ENCODE results near the gene CROCC.

The CROCC gene

DNA sequence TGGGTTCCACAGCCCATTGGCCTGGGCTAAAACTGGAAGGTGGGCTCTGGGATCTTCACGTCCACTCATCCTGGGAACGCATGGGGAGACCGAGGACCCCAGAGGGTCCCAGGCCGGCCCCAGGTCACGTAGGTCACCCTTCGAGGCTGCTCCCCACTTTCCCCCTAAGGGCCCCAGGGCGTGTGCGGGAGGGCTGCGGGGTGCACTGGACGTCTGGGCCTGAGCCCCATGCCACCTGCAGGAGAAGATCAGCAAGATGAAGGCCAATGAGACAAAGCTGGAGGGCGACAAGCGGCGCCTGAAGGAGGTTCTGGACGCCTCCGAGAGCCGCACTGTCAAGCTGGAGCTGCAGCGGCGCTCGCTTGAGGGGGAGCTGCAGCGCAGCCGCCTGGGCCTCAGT is 46.2 kb downstream of the CROCC start:
- DNase-seq (ENCODE audit: insufficient read length, low spot score) (no peak), FAIRE-seq (no peak)
- no peak for TF ChIP-seq PAX5 (IDR thresholded peaks at IDR 0.05; ENCODE audit: insufficient read depth, low read length, severe bottlenecking)
- TF ChIP-seq POLR2A (IDR thresholded peaks at IDR 0.05; ENCODE audit: low read depth, low read length): no peak
- TF ChIP-seq TAF1 (IDR thresholded peaks at IDR 0.05; ENCODE audit: low read depth, low read length): no peak
- TF ChIP-seq POLR2AphosphoS5 (IDR thresholded peaks at IDR 0.05; ENCODE audit: low read depth, low read length): no peak
- TF ChIP-seq POU2F2 (IDR thresholded peaks at IDR 0.05; ENCODE audit: low read depth, low read length): no peak
- TF ChIP-seq SPI1 (IDR thresholded peaks at IDR 0.05; ENCODE audit: low read depth, low read length): no peak

DNA sequence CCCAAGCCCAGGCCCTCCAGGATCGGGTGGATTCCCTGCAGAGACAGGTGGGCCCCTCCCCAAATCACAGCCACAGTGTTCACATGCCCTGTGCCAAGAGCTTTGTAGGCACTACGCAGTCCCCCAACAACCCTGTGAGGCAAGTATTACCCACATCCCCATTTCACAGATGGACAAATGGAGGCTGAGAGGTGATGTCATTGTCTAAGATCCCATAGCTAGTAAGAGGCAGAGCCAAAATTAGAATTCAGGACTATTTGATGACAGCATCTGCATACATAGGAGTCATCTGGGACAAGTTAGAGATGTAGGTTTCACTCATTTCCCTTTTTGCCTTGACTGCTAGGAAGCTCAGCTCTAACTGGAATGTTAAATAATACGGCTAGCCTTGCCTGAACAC is 46.6 kb downstream of the CROCC start:
- no peak for FAIRE-seq
- TF ChIP-seq PAX5 (IDR thresholded peaks at IDR 0.05; ENCODE audit: insufficient read depth, low read length, severe bottlenecking): no peak
- DNase-seq (ENCODE audit: insufficient read length, low spot score): no peak

DNA sequence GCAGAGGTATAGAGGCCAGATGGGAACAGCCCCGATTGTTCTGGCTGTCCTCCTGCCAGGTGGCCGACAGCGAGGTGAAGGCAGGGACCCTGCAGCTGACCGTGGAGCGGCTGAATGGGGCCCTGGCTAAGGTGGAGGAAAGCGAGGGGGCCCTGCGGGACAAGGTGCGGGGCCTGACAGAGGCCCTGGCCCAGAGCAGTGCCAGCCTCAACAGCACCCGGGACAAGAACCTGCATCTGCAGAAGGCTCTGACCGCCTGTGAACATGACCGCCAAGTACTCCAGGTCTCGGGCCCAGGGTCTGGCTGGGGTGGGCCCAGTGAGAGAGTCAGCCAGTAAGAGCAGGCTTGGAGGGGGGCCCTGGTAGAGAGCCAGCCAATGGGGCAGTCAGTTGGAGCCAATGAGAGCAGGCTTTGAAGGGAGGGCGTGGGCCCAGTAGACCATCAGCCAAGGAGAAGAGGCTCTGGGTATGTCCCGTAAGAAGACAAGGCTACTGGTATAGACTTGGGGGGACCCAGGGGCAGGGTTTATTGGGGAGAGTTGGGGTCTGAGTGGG is 47.4 kb downstream of the CROCC start:
- no peak for TF ChIP-seq POU2F2 (IDR thresholded peaks at IDR 0.05; ENCODE audit: low read depth, low read length)
- TF ChIP-seq SPI1 (IDR thresholded peaks at IDR 0.05; ENCODE audit: low read depth, low read length): no peak
- no peak for DNase-seq (ENCODE audit: insufficient read length, low spot score)
- FAIRE-seq: no peak

DNA sequence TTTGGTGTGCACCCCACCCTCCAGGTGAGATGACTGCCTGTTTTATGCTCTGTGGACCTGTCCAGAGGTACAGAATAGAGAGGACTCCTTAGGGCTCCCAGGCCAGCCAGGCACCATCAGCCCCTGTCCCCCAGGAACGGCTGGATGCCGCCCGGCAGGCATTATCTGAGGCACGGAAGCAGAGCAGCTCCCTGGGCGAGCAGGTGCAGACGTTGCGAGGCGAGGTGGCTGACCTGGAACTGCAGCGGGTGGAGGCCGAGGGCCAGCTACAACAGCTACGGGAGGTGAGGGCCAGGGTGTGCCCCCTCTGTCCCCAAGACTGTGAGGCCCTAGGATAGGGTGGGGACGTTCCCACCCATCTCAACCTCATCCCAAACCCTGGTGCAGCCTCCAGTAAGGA is 47.9 kb downstream of the CROCC start:
- FAIRE-seq (no peak), DNase-seq (ENCODE audit: insufficient read length, low spot score) (no peak)
- no peak for TF ChIP-seq SPI1 (IDR thresholded peaks at IDR 0.05; ENCODE audit: low read depth, low read length)
- TF ChIP-seq POLR2A (IDR thresholded peaks at IDR 0.05; ENCODE audit: low read depth, low read length): no peak
- no peak for TF ChIP-seq PAX5 (IDR thresholded peaks at IDR 0.05; ENCODE audit: insufficient read depth, low read length, severe bottlenecking)
- no peak for TF ChIP-seq TAF1 (IDR thresholded peaks at IDR 0.05; ENCODE audit: low read depth, low read length)
- no peak for TF ChIP-seq POLR2AphosphoS5 (IDR thresholded peaks at IDR 0.05; ENCODE audit: low read depth, low read length)
- TF ChIP-seq POU2F2 (IDR thresholded peaks at IDR 0.05; ENCODE audit: low read depth, low read length): no peak

DNA sequence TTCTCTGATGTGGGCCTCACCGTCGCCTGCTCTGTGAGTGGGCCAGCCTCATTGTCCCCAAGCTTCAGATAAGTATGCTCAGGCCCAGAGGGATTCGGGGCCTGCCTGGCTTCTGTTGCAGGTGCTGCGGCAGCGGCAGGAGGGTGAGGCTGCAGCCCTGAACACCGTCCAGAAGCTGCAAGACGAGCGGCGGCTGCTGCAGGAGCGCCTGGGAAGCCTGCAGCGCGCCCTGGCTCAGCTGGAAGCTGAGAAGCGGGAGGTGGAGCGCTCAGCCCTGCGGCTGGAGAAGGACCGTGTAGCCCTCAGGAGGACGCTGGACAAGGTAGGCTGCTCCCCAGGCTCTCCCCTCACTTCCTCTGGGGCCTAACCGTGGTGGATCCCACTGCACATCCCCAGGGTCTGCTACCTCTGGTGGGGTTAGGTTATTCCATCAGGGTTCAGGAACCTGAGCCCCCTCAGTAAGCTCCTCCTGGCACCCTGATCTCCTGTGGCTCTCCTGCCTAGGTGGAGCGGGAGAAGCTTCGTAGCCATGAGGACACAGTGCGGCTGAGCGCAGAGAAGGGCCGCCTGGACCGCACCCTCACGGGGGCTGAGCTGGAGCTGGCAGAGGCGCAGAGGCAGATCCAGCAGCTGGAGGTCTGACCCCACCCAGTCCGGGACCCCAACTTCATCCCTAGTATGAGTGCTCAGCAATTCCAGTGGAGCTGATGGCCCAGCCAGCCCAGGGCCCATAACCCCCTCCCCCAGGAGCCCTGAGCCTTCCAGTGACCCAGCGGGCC is 48.6 kb downstream of the CROCC start:
- TF ChIP-seq POLR2AphosphoS5 (IDR thresholded peaks at IDR 0.05; ENCODE audit: low read depth, low read length) (no peak), POU2F2 (IDR thresholded peaks at IDR 0.05; ENCODE audit: low read depth, low read length) (no peak), SPI1 (IDR thresholded peaks at IDR 0.05; ENCODE audit: low read depth, low read length) (no peak)
- DNase-seq (ENCODE audit: insufficient read length, low spot score): no peak
- no peak for FAIRE-seq

DNA sequence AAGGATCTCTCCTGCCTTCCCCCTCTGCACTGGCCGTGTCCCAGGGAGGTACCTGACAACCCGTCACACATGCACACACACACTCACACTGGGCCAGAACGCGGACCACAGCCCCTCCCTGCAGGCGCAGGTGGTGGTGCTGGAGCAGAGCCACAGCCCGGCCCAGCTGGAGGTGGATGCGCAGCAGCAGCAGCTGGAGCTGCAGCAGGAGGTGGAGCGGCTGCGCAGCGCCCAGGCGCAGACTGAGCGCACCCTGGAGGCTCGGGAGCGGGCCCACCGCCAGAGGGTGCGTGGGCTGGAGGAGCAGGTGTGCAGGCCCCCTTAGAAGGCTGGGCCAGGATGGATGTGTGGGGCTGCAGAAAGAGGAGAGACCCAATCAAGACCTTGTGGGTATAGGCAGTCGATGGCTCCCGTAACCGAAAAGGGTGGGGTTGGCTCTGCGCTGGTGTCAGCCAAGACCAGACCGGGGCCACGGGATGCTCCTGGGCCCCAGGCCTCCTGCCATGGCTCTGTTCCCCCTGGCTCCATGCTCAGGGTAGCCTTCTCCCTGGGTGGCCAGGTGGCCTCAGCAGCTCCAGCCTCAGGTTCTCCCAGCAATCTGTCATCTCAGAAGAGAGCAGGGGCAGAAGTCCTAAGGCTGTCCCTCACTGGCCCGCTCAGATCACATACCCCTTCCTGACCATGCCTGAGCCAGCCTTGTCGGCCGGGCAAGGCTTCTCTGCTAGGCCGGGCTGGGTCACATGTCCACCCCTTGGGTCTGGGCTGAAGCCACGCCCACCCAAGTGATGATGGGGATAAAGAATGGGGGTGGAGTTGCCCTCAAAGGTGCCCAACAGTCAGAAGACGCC is 49.8 kb downstream of the CROCC start:
- DNase-seq (ENCODE audit: insufficient read length, low spot score): no peak
- no peak for TF ChIP-seq SPI1 (IDR thresholded peaks at IDR 0.05; ENCODE audit: low read depth, low read length)
- TF ChIP-seq POLR2AphosphoS5 (IDR thresholded peaks at IDR 0.05; ENCODE audit: low read depth, low read length): no peak
- TF ChIP-seq POU2F2 (IDR thresholded peaks at IDR 0.05; ENCODE audit: low read depth, low read length): no peak
- TF ChIP-seq TAF1 (IDR thresholded peaks at IDR 0.05; ENCODE audit: low read depth, low read length): no peak
- TF ChIP-seq PAX5 (IDR thresholded peaks at IDR 0.05; ENCODE audit: insufficient read depth, low read length, severe bottlenecking): no peak
- no peak for TF ChIP-seq POLR2A (IDR thresholded peaks at IDR 0.05; ENCODE audit: low read depth, low read length)
- FAIRE-seq: no peak

DNA sequence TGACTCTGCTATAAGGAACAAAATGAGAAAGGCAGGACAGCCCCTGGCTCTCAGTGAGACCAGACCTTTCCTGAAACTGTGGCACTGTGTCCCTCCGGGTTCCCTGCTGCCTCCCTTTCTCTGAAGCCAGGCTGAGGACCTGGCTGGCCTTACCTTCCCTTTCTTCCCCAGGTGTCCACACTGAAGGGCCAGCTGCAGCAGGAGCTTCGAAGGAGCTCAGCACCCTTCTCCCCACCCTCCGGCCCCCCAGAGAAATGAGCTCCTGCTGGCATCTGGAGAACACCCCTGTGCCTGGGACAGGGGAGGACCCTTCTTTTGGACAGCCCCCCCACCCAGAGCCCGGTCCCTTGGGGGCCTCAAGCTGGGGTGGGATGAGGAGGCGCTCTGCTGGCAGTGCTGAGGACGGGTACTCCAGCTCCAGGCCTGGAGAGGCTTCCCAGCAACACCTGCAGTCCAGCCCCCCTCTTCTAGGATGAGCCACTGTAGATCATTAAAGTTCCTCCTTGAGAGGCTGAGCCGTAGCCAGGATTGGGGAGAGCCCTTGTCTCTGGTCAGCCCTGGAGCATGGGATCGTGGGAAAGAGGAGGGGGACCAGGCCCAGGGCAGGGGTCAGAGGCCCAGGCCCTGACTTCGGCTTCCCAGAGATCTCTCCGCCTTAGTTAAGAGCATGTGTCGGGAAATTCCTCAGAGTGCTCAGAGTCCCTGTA is 50.6 kb downstream of the CROCC start:
- DNase-seq (ENCODE audit: insufficient read length, low spot score) (no peak), FAIRE-seq (no peak)
- TF ChIP-seq PAX5 (IDR thresholded peaks at IDR 0.05; ENCODE audit: insufficient read depth, low read length, severe bottlenecking) (no peak), POLR2AphosphoS5 (IDR thresholded peaks at IDR 0.05; ENCODE audit: low read depth, low read length) (no peak), POU2F2 (IDR thresholded peaks at IDR 0.05; ENCODE audit: low read depth, low read length) (no peak), TAF1 (IDR thresholded peaks at IDR 0.05; ENCODE audit: low read depth, low read length) (no peak), POLR2A (IDR thresholded peaks at IDR 0.05; ENCODE audit: low read depth, low read length) (no peak), SPI1 (IDR thresholded peaks at IDR 0.05; ENCODE audit: low read depth, low read length) (no peak)

DNA sequence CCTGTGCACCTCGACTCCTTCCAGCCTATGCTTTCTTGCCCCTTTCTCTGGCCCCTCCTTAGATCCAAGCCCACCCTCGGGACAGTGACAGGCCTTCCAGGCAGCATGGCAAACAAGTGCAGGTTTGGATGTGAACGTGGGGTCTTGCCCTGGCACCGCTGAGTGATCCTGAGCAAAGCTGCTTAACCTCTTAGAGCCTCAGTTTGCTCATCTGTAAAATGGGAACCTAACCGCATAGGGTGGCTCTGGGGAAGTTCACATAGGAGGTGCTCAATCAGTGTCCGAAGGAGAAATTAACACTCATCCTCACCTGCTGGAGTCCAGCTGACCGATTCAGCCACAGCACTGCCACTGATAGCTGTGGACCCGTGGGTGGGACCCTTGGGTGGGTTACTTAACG is 51.5 kb downstream of the CROCC start:
- FAIRE-seq: no peak

DNA sequence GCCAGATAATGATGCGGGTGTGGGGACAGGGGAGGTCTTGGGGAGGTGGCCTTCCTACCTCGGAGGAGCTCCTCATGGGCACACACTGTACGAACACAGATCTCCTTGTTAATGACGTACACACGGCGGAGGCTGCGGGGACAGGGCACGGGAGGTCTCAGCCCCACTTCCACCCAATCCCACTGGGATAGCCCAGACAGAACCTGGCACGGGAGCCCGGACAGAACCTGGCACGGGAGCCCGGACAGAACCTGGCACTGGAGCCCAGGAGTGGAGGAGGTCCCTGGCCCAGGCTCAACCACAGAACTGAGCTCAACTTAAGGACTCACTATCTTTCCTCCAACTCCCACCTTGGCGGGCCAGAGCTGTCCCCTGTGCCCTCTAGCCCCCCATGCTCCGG is 53.5 kb downstream of the CROCC start:
- DNase-seq (ENCODE audit: insufficient read length, low spot score): no peak
- TF ChIP-seq POLR2AphosphoS5 (IDR thresholded peaks at IDR 0.05; ENCODE audit: low read depth, low read length): no peak
- TF ChIP-seq PAX5 (IDR thresholded peaks at IDR 0.05; ENCODE audit: insufficient read depth, low read length, severe bottlenecking): no peak
- TF ChIP-seq TAF1 (IDR thresholded peaks at IDR 0.05; ENCODE audit: low read depth, low read length): no peak
- no peak for TF ChIP-seq SPI1 (IDR thresholded peaks at IDR 0.05; ENCODE audit: low read depth, low read length)
- no peak for TF ChIP-seq POLR2A (IDR thresholded peaks at IDR 0.05; ENCODE audit: low read depth, low read length)
- no peak for TF ChIP-seq POU2F2 (IDR thresholded peaks at IDR 0.05; ENCODE audit: low read depth, low read length)
- no peak for FAIRE-seq

More for the DNA sequence above, 51.5 kb downstream of the CROCC start:
- TF ChIP-seq POU2F2 (IDR thresholded peaks at IDR 0.05; ENCODE audit: low read depth, low read length) (no peak), POLR2A (IDR thresholded peaks at IDR 0.05; ENCODE audit: low read depth, low read length) (no peak), SPI1 (IDR thresholded peaks at IDR 0.05; ENCODE audit: low read depth, low read length) (no peak), PAX5 (IDR thresholded peaks at IDR 0.05; ENCODE audit: insufficient read depth, low read length, severe bottlenecking) (no peak), TAF1 (IDR thresholded peaks at IDR 0.05; ENCODE audit: low read depth, low read length) (no peak), POLR2AphosphoS5 (IDR thresholded peaks at IDR 0.05; ENCODE audit: low read depth, low read length) (no peak)
- no peak for DNase-seq (ENCODE audit: insufficient read length, low spot score)
